ENCODE measurements around the gene ATAD5.

- TF ChIP-seq MXI1 (IDR thresholded peaks at IDR 0.05; ENCODE audit: low read depth, low read length) (no peak), PBX3 (IDR thresholded peaks at IDR 0.05) (no peak), CTCF (IDR thresholded peaks at IDR 0.05) (no peak), USF1 (IDR thresholded peaks at IDR 0.05; ENCODE audit: borderline replicate concordance, low read depth) (no peak), POLR2AphosphoS5 (IDR thresholded peaks at IDR 0.05; ENCODE audit: low read depth, low read length) (no peak), GABPA (IDR thresholded peaks at IDR 0.05; ENCODE audit: low read depth) (no peak), NFIC (IDR thresholded peaks at IDR 0.05; ENCODE audit: borderline replicate concordance) (no peak), NRF1 (IDR thresholded peaks at IDR 0.05; ENCODE audit: low read depth, low read length) (no peak), TCF12 (IDR thresholded peaks at IDR 0.05) (no peak), SIN3A (IDR thresholded peaks at IDR 0.05; ENCODE audit: borderline replicate concordance, low read depth, low read length) (no peak), EZH2phosphoT487 (IDR thresholded peaks at IDR 0.05; ENCODE audit: borderline replicate concordance, low read depth) (no peak)
Observed at GRCh38 chr17:30927756-30928155, 96.0 kb downstream of the ATAD5 start.

Data from SK-N-SH (cell line).